Activated naive CD4-positive, alpha-beta T cell (primary cell): ENCODE data around the gene SOBP.

ENCODE experiments used
- DNase-seq, 4 experiments: peaks; one replicate each; lab custom pipeline; 2025; lab: John Stamatoyannopoulos, UW

Gene SOBP

GRCh38 chr6:107658920-107659865, 169.3 kb downstream of the SOBP start:
- no peak for DNase-seq

- no peak for DNase-seq
These were observed 170.9 kb downstream of the SOBP start for GRCh38 chr6:107660839-107661238.

- DNase-seq, result no peak
These were observed 171.4 kb downstream of the SOBP start for GRCh38 chr6:107661291-107661690.

GRCh38 chr6:107662333-107662732, 172.4 kb downstream of the SOBP start:
- no peak for DNase-seq

- DNase-seq, result no peak
These were observed 173.4 kb downstream of the SOBP start for GRCh38 chr6:107663308-107663707.

GRCh38 chr6:107665382-107665781, 175.5 kb downstream of the SOBP start:
- DNase-seq, result no peak

- no peak for DNase-seq
These were observed 176.4 kb downstream of the SOBP start for GRCh38 chr6:107666084-107666980.

GRCh38 chr6:107666981-107667601, 177.2 kb downstream of the SOBP start:
- no peak for DNase-seq

- DNase-seq, result no peak
These were observed 177.9 kb downstream of the SOBP start for GRCh38 chr6:107667790-107668189.

GRCh38 chr6:107668743-107669474, 179.0 kb downstream of the SOBP start:
- DNase-seq, result no peak

GRCh38 chr6:107670792-107671199, 180.9 kb downstream of the SOBP start:
- DNase-seq, result no peak

GRCh38 chr6:107673076-107673494, 183.2 kb downstream of the SOBP start:
- DNase-seq, result no peak

- peak; percentile 62 to 86 (median 72) for DNase-seq
These were observed 185.2 kb downstream of the SOBP start for GRCh38 chr6:107674995-107675738.

GRCh38 chr6:107676042-107676441, 186.1 kb downstream of the SOBP start:
- DNase-seq, result no peak

- DNase-seq, result no peak
These were observed 187.5 kb downstream of the SOBP start for GRCh38 chr6:107677399-107677798.

- DNase-seq, result no peak
These were observed 189.5 kb downstream of the SOBP start for GRCh38 chr6:107679457-107679856.

GRCh38 chr6:107682721-107683120, 192.8 kb downstream of the SOBP start:
- DNase-seq, result no peak

GRCh38 chr6:107683183-107683582, 193.3 kb downstream of the SOBP start:
- no peak for DNase-seq

- DNase-seq, result no peak
These were observed 195.1 kb downstream of the SOBP start for GRCh38 chr6:107684996-107685395.

- no peak for DNase-seq
These were observed 199.3 kb downstream of the SOBP start for GRCh38 chr6:107689190-107689589.
